CD8-positive, alpha-beta memory T cell (primary cell): ENCODE data around the gene CHSY1. TPM values are rescaled to one million over a fixed set of nuclear protein-coding genes. Genes with fewer than 3 reads are reported as not detected.

Experiments used
- CTCF ChIA-PET: fragments of 350-600 bp; sonication (Branson Sonifier 250); formaldehyde crosslinking; loops from one replicate; lab custom pipeline; 2021; ENCODE audit warnings: antibody characterized with exemption; lab: Charles Lee
- POLR2A ChIA-PET: fragments of 350-600 bp; sonication (Branson Sonifier 250); formaldehyde crosslinking; loops from one replicate; lab custom pipeline; 2021; ENCODE audit warnings: antibody characterized with exemption; lab: Charles Lee
- DNase-seq, 5 donors: peaks; one replicate each; pipeline versions ENCODE4 v3.0.0 to v3.0.0-alpha.2; 2020 to 2022; ENCODE audit warnings: mixed read lengths in 1 of 5
- H3K27ac ChIP-seq: one replicate; pipeline ENCODE4 v1.7.0; 2013; ENCODE audit warnings: low read depth, mild to moderate bottlenecking, low read length, moderate library complexity
- H3K27me3 ChIP-seq: 2 replicates; pipeline ENCODE4 v1.7.0; 2013; ENCODE audit warnings: low read length, mild to moderate bottlenecking; ENCODE audit not compliant: insufficient read depth, poor library complexity, severe bottlenecking
- H3K36me3 ChIP-seq: 2 replicates; pipeline ENCODE4 v1.7.0; 2013; ENCODE audit warnings: mild to moderate bottlenecking, low read length, moderate library complexity; ENCODE audit not compliant: insufficient read depth
- H3K4me1 ChIP-seq: 2 replicates; pipeline ENCODE4 v1.7.0; 2013; ENCODE audit warnings: mild to moderate bottlenecking, low read length, moderate library complexity; ENCODE audit not compliant: insufficient read depth
- H3K4me3 ChIP-seq: 2 replicates; pipeline ENCODE4 v1.7.0; 2013; ENCODE audit warnings: mild to moderate bottlenecking, low read length
- H3K9me3 ChIP-seq: 2 replicates; pipeline ENCODE4 v1.7.0; 2013; ENCODE audit warnings: mild to moderate bottlenecking, low read length
- H3K27ac Mint-ChIP-seq, 8 donors: one replicate each; pipeline ENCODE4 v1.8.0; 2020 to 2021; ENCODE audit warnings: mixed read lengths in 8 of 8, mild to moderate bottlenecking in 6 of 8, inconsistent platforms in 3 of 8, moderate library complexity in 3 of 8
- H3K27me3 Mint-ChIP-seq, 2 donors: one replicate each; pipeline ENCODE4 v1.8.0; 2020 to 2021; ENCODE audit warnings: mixed read lengths in 2 of 2, mild to moderate bottlenecking in 1 of 2, moderate library complexity in 1 of 2
- H3K36me3 Mint-ChIP-seq, 3 donors: one replicate each; pipeline ENCODE4 v1.8.0; 2020 to 2021; ENCODE audit warnings: mixed read lengths in 3 of 3, inconsistent platforms in 1 of 3, mild to moderate bottlenecking in 1 of 3
- H3K4me1 Mint-ChIP-seq, 3 donors: one replicate each; pipeline ENCODE4 v1.8.0; 2020 to 2021; ENCODE audit warnings: mixed read lengths in 3 of 3, inconsistent platforms in 1 of 3, mild to moderate bottlenecking in 1 of 3
- H3K4me3 Mint-ChIP-seq, 7 donors: one replicate each; pipeline ENCODE4 v1.8.0; 2020 to 2021; ENCODE audit warnings: mixed read lengths in 7 of 7, mild to moderate bottlenecking in 6 of 7, moderate library complexity in 4 of 7, inconsistent platforms in 2 of 7
- H3K9me3 Mint-ChIP-seq, 5 donors: one replicate each; pipeline ENCODE4 v1.8.0; 2020 to 2022; ENCODE audit warnings: mixed read lengths in 5 of 5, mild to moderate bottlenecking in 3 of 5, moderate library complexity in 2 of 5, inconsistent platforms in 1 of 5
- polyA plus RNA-seq: library from polyadenylated mRNA; unstranded; fragments of 300-500 nt; fragmentation: Illumina TruSeq; gene quantifications from one replicate; pipeline ENCODE4 v1.2.3, GENCODE V29; 2021
- total RNA-seq, 2 experiments: library from RNA; stranded (reverse); gene quantifications; one replicate each; pipeline ENCODE4 v1.2.3, GENCODE V29; 2021

The CHSY1 gene
- total and polyA plus RNA-seq, 3 experiments from 2014 or later = 3.6 to 49.7 (median 49.4) TPM

DNA sequence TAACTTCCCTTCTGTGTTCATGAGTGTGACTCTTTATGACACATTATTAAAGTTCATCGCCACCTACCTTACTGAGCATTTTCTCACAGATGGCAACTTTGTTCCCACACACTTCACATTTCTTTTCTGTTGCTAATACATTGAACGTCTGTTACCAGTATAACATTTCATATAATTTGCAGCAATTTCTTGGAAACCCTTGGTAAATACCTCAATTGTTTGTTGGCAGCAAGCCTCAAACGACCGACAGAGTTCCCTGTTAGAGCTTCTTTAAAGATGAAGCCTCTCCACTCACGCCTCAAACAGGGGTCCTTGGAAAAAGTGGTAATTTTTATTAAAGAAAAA is 3.2 kb upstream of the CHSY1 start:
- Histone ChIP-seq H3K9me3 (no peaks in the 10 kb centered on the region), H3K27me3 (no peaks in the 10 kb centered on the region), H3K4me3 (no peak overlapping the region), H3K27ac (peak overlapping the region; percentile 12), H3K4me1 (peaks cover 14% of the 10 kb centered on the region), H3K36me3 (no peaks in the 10 kb centered on the region)
- peaks cover 3 to 10% of the 10 kb centered on the region in 2 donors for H3K27me3 Mint-ChIP-seq
- peaks cover 17 to 20% (median 18%) of the 10 kb centered on the region in 3 donors for H3K4me1 Mint-ChIP-seq
- CTCF ChIA-PET = interaction anchor here (0.8 to 2.0 kb wide), 2 partner anchors 165 to 167 kb away, joined by 3 to 9 read pairs; no protein-coding TSS in a partner anchor
- no peaks in the 10 kb centered on the region for H3K9me3 Mint-ChIP-seq
- POLR2A ChIA-PET = no interaction called here
- no peak overlapping the region for H3K27ac Mint-ChIP-seq
- no peak for DNase-seq
- H3K4me3 Mint-ChIP-seq = peak overlapping the region in 1 of 7 donors; percentile 48
- H3K36me3 Mint-ChIP-seq = peaks cover 0 to 8% (median 0%) of the 10 kb centered on the region in 3 donors

- Histone ChIP-seq H3K4me1 (peaks cover 18% of the 10 kb centered on the region), H3K27me3 (no peaks in the 10 kb centered on the region), H3K36me3 (no peaks in the 10 kb centered on the region), H3K9me3 (no peaks in the 10 kb centered on the region), H3K4me3 (no peak overlapping the region), H3K27ac (no peak overlapping the region)
- Mint-ChIP-seq H3K4me3 (peak overlapping the region in 2 of 7 donors; percentile 12 to 48), H3K4me1 (peaks cover 23 to 26% (median 25%) of the 10 kb centered on the region in 3 donors), H3K9me3 (no peaks in the 10 kb centered on the region), H3K27me3 (peaks cover 0 to 8% of the 10 kb centered on the region in 2 donors), H3K36me3 (peaks cover 0 to 8% (median 0%) of the 10 kb centered on the region in 3 donors), H3K27ac (no peak overlapping the region)
- POLR2A ChIA-PET = no interaction called here
- CTCF ChIA-PET = interaction anchor here (0.8 to 2.0 kb wide), 4 partner anchors 10 to 239 kb away, joined by 3 to 9 read pairs (median 4); no protein-coding TSS in a partner anchor
- DNase-seq = no peak
Observed at GRCh38 chr15:101254157-101255050, 2.6 kb upstream of the CHSY1 start.

DNA sequence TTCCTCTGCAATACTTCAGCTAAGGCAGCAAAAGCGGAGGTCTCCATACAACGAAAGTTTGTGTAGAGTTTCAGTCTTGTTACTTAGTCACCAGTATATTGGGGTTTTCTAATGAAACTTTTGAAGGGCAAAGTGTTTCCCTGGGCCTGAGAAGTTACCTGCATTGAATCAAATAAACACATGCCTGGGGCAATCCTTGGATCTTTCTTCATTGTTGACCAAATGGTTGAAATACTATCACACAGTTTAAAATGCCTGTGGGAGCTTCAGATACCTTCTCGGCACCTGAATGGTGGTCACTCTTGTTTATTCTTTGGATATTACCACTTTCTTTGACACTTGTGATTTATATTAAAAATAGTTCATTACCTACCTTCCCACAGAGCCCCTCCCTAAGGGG is 988 bp upstream of the CHSY1 start:
- peaks cover 32 to 39% (median 37%) of the 10 kb centered on the region in 3 donors for H3K4me1 Mint-ChIP-seq
- no peaks in the 10 kb centered on the region for H3K9me3 Mint-ChIP-seq
- no peaks in the 10 kb centered on the region for H3K9me3 ChIP-seq
- H3K36me3 ChIP-seq = no peaks in the 10 kb centered on the region
- ChIA-PET CTCF (interaction anchor here (0.8 to 1.6 kb wide), 2 partner anchors 237 to 244 kb away, joined by 3 to 5 read pairs; no protein-coding TSS in a partner anchor), POLR2A (interaction anchor here (1.4 to 2.1 kb wide), 2 partner anchors 11 to 13 kb away, joined by 3 to 15 read pairs; no protein-coding TSS in a partner anchor)
- peak overlapping the region; percentile 89 to 93 (median 91) for H3K27ac Mint-ChIP-seq
- peaks cover 18% of the 10 kb centered on the region for H3K4me1 ChIP-seq
- DNase-seq = no peak
- H3K27me3 Mint-ChIP-seq = peaks cover 0 to under 1% of the 10 kb centered on the region in 2 donors
- peak overlapping the region; percentile 87 to 98 (median 95) for H3K4me3 Mint-ChIP-seq
- H3K36me3 Mint-ChIP-seq = peaks cover 0 to 11% (median 0%) of the 10 kb centered on the region in 3 donors
- peak overlapping the region; percentile 51 for H3K27ac ChIP-seq
- peak overlapping the region; percentile 61 for H3K4me3 ChIP-seq
- H3K27me3 ChIP-seq = no peaks in the 10 kb centered on the region

- H3K4me3 Mint-ChIP-seq = peak overlapping the region; percentile 89 to 94 (median 91)
- Histone ChIP-seq H3K36me3 (no peaks in the 10 kb centered on the region), H3K4me1 (peaks cover 24% of the 10 kb centered on the region), H3K4me3 (peak overlapping the region; percentile 58), H3K27me3 (no peaks in the 10 kb centered on the region), H3K9me3 (no peaks in the 10 kb centered on the region), H3K27ac (peak overlapping the region; percentile 51)
- peaks cover 0 to 11% (median 0%) of the 10 kb centered on the region in 3 donors for H3K36me3 Mint-ChIP-seq
- H3K4me1 Mint-ChIP-seq = peaks cover 49 to 56% (median 53%) of the 10 kb centered on the region in 3 donors
- no peaks in the 10 kb centered on the region for H3K9me3 Mint-ChIP-seq
- no peaks in the 10 kb centered on the region for H3K27me3 Mint-ChIP-seq
- ChIA-PET CTCF (interaction anchor here (0.9 to 2.2 kb wide), 6 partner anchors 9 to 244 kb away, joined by 3 to 5 read pairs (median 3); no protein-coding TSS in a partner anchor), POLR2A (interaction anchor here (0.6 to 2.1 kb wide), 4 partner anchors 9 to 1954 kb away, joined by 3 to 15 read pairs (median 8); partner anchors contain the start of gene SNRPA1)
- DNase-seq = peak in 2 of 5 donors; percentile 5 to 49
- peak overlapping the region; percentile 85 to 95 (median 91) for H3K27ac Mint-ChIP-seq
Observed at GRCh38 chr15:101250873-101251829, 697 bp downstream of the CHSY1 start.

- CTCF ChIA-PET = interaction anchor here (2.2 kb wide), 1 partner anchor 160 kb away, joined by 5 read pairs; no protein-coding TSS in a partner anchor
Observed at GRCh38 chr15:101250341-101250831, 1.5 kb downstream of the CHSY1 start.

DNA sequence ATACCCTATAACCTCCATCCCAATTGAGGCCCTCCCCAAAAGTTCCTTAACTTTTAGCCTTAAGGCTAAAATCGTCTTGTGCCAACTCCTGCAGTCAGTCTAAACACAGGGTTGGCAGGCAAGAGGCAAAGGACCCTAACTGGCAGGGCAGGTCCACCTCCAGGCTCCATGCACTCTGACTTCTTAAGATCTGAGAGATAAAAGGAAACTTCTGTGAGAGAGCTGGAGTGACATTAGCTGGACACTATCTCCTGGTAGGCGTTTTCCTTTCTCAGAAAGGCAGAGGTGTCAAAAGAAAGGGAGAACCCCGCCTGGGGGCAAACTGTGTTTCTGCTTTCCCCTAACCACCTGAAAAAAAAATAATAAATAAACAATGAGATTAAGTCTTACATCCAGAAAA is 3.6 kb downstream of the CHSY1 start:
- H3K4me1 ChIP-seq = peaks cover 50% of the 10 kb centered on the region
- no peak overlapping the region for H3K27ac ChIP-seq
- Mint-ChIP-seq H3K4me1 (peaks cover 77 to 85% (median 82%) of the 10 kb centered on the region in 3 donors), H3K36me3 (peaks cover 0 to 11% (median 0%) of the 10 kb centered on the region in 3 donors), H3K27me3 (no peaks in the 10 kb centered on the region), H3K27ac (peak overlapping the region in 7 of 8 donors; percentile 17 to 95 (median 40)), H3K4me3 (peak overlapping the region in 5 of 7 donors; percentile 19 to 69 (median 54)), H3K9me3 (no peaks in the 10 kb centered on the region)
- CTCF ChIA-PET = interaction anchor here (1.5 to 1.8 kb wide), 2 partner anchors 9 to 158 kb away, joined by 3 to 4 read pairs; no protein-coding TSS in a partner anchor
- DNase-seq = no peak
- no peaks in the 10 kb centered on the region for H3K36me3 ChIP-seq
- no peaks in the 10 kb centered on the region for H3K9me3 ChIP-seq
- no peak overlapping the region for H3K4me3 ChIP-seq
- POLR2A ChIA-PET = interaction anchor here (0.9 kb wide), 1 partner anchor 21 kb away, joined by 9 read pairs; no protein-coding TSS in a partner anchor
- no peaks in the 10 kb centered on the region for H3K27me3 ChIP-seq

More at GRCh38 chr15:101250341-101250831, 1.5 kb downstream of the CHSY1 start:
- Mint-ChIP-seq H3K4me3 (peak overlapping the region; percentile 89 to 94 (median 91)), H3K36me3 (peaks cover 0 to 11% (median 0%) of the 10 kb centered on the region in 3 donors), H3K4me1 (peaks cover 56 to 64% (median 61%) of the 10 kb centered on the region in 3 donors), H3K27ac (peak overlapping the region; percentile 57 to 95 (median 88)), H3K27me3 (no peaks in the 10 kb centered on the region), H3K9me3 (no peaks in the 10 kb centered on the region)
- DNase-seq = no peak
- Histone ChIP-seq H3K4me3 (peak overlapping the region; percentile 58), H3K27me3 (no peaks in the 10 kb centered on the region), H3K27ac (peak overlapping the region; percentile 14), H3K4me1 (peaks cover 29% of the 10 kb centered on the region), H3K36me3 (no peaks in the 10 kb centered on the region), H3K9me3 (no peaks in the 10 kb centered on the region)
- POLR2A ChIA-PET = no interaction called here
